Omental fat pad (tissue), 4 donors: ENCODE results near the gene MBNL2. TPM values are rescaled to one million over a fixed set of nuclear protein-coding genes. Genes with fewer than 3 reads are reported as not detected.
A peak's percentile ranks its signal among the peaks of the same experiment; 100 is the strongest.

Experiments
- ATAC-seq: fragments of 150-250 bp; one replicate; pipeline ENCODE4 v1.9.1; 2016; ENCODE audit warnings: mild to moderate bottlenecking, moderate library complexity; ENCODE audit not compliant: low FRiP score
- DNase-seq: peaks from one replicate; pipeline ENCODE4 v3.0.0-alpha.2; 2019; ENCODE audit warnings: low spot score
- CTCF ChIP-seq, 3 donors: fragments of 450-650 bp; IDR thresholded peaks; one replicate each; pipeline ENCODE4 v1.5.1; 2016 to 2017; ENCODE audit warnings: antibody characterized with exemption in 3 of 3, mild to moderate bottlenecking in 3 of 3, moderate library complexity in 2 of 3
- total RNA-seq, 4 donors: library from RNA; depleted of rRNA; stranded (reverse); fragments of >200 nt; gene quantifications; one replicate each; pipeline ENCODE4 v1.1.0, GENCODE V29; 2016

Gene MBNL2
- total RNA-seq, 4 donors from 2014 or later: 105 to 132 (median 123) TPM

DNA sequence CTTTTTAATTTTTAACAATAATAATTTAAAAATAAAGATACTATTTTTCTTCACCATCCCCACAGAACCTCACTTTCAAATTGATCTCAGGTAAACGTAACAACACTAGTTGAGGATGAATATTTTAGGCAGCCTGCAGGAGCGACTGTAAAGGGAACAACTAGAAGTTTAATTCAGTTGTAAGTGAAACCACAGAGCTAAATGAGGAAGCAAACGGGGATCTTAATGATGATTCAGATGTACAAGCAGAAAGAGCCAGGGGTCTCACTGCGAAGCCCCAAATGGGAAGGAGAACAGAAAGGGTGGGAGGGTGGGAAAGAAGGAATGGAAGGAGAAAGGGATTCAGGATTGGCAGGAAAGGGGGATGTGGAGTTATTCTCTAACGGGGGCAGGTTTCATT, 157.3 kb downstream of the MBNL2 start:
- no peak for ATAC-seq
- no peak for TF ChIP-seq CTCF (IDR thresholded peaks at IDR 0.05)
- no peak for DNase-seq

DNA sequence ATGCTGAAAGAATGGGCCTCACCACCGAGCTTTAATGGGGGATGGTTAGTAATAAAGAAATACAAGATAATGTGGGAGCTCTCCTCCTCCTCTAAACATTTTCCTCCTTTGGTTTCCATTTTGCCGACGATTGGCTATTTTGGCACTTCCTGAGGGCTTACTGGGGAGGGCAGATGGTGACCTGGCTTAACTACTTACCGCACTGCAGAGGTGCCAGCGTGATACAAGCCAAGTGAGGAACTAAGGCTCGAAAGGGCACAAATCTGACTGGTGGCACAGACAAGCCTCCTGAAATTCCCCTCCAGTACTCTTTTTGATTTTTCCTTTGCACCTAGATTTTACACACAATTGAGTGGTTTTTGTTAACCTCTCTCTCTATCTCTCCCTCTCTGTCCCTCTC, 158.6 kb downstream of the MBNL2 start:
- ATAC-seq (no peak), DNase-seq (no peak)

DNA sequence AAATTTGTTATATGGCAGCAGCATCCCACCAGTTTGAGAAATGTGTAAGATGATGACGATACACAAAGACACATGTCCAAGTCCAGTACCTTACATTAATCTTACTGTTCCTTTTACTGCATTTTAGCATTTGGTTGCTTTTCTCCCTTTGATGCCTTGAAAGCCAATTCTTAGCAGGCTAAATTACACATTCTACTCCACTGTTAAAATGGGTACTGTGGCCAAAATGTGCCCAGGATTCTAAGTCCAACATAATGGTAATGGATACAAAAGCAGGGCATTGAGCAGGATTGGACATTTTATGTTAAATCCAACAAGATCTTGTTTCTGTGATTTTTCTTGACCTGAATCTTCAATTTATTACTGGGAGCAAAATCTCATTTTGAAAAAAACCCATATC, 159.1 kb downstream of the MBNL2 start:
- TF ChIP-seq CTCF (IDR thresholded peaks at IDR 0.05): no peak
- no peak for DNase-seq
- no peak for ATAC-seq

More for the DNA sequence above, 158.6 kb downstream of the MBNL2 start:
- TF ChIP-seq CTCF (IDR thresholded peaks at IDR 0.05): no peak

DNA sequence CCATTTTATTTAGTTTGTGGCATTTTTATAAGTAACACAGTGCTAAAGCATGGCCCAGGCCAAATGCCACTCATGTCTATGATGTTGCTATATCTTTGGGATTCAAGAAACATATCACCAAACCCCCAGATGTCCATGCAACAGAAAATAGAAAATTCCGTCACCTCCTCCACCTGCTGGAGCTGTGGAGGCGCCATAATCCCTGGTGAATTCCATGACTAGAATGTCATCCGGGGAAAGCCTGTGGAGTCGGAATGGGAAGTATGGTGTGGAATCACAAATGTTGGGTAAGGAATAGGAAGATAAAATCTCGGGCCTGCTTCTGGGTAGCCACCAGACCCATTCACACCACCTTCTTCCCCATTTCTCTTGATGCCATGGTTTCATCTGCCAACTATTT, 160.1 kb downstream of the MBNL2 start:
- DNase-seq (no peak), ATAC-seq (no peak)
- no peak for TF ChIP-seq CTCF (IDR thresholded peaks at IDR 0.05)

DNA sequence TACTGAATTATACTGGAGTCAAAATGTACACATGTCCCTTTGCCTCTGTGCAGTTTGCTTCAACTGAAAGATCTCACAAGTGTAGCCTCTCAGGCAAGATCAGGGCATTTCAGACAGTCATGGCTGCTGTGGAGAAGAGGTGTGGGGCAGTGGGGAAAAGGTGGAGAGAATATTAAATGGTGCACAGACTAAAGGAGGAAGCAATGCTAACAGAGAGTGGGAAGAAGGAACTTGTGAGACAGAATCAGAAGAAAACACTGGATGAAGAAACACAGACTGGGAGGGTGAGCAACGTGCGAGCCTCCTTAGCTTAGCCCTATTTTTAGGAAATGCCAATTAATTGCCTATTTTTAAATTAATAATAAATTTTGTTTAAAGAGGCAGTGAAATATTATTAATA, 162.2 kb downstream of the MBNL2 start:
- ATAC-seq (no peak), DNase-seq (no peak)
- TF ChIP-seq CTCF (IDR thresholded peaks at IDR 0.05): no peak

DNA sequence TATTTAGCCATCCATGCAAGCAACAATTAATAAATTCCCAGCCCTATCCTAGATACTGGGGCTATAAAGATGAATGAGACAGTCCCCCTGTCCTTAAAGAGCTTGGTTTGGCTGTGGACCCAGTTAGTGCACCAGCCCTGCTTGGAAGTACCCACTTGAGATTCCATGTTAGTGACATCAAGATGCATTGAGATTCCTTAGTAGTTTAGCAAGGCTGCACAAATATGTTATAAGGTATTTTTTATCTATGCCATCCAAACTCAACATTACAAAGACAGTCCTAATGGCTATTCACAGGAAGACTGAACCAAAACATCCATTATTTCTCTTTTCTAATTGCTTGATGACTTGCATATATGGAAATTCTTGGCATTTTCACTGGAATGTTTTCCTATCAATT, 163.0 kb downstream of the MBNL2 start:
- ATAC-seq: no peak
- DNase-seq: no peak
- no peak for TF ChIP-seq CTCF (IDR thresholded peaks at IDR 0.05)

GRCh38 chr13:97385854-97386253, 163.7 kb downstream of the MBNL2 start:
- TF ChIP-seq CTCF (IDR thresholded peaks at IDR 0.05): no peak
- DNase-seq: no peak
- ATAC-seq: peak; percentile 36
